MM.1S (cell line): Measurements from ENCODE around the gene ARF1.

ENCODE experiments used
- CTCF ChIP-seq: fragments of 300-600 bp; sonication (generic); IDR thresholded peaks from 2 replicates; pipeline ENCODE4 v1.5.1; 2016; ENCODE audit warnings: antibody characterized with exemption, low read length, mixed read lengths
- EZH2 ChIP-seq: fragments of 300-600 bp; sonication (generic); optimal IDR thresholded peaks from 2 replicates; pipeline ENCODE3; 2017; ENCODE audit warnings: low read depth, mild to moderate bottlenecking, antibody characterized with exemption, low read length, mixed read lengths
- EZH2phosphoT487 ChIP-seq: fragments of 300-600 bp; sonication (generic); IDR thresholded peaks from 2 replicates; pipeline ENCODE4 v1.6.1; 2018; ENCODE audit warnings: antibody characterized with exemption, low read length

GRCh38 chr1:228120857-228121489 lies 38.5 kb downstream of the ARF1 start:
- TF ChIP-seq CTCF (no peak), EZH2 (no peak), EZH2phosphoT487 (no peak)
